Thyroid gland (tissue), 4 donors: ENCODE measurements around the gene SLC35B2.

Source experiments
- CTCF ChIP-seq, 6 experiments: fragments of 200-600 bp in 3 of 6; fragments of 450-650 bp in 3 of 6; sonication (generic) in 3 of 6; IDR thresholded peaks; one replicate each; pipeline ENCODE4 v1.5.1; 2016 to 2019; ENCODE audit warnings: antibody characterized with exemption in 6 of 6, mild to moderate bottlenecking in 2 of 6, inconsistent platforms in 1 of 6, moderate library complexity in 1 of 6
- POLR2A ChIP-seq, 2 donors: fragments of 450-650 bp; IDR thresholded peaks; one replicate each; pipeline ENCODE4 v1.6.1; 2017; ENCODE audit warnings: antibody characterized with exemption in 2 of 2, mild to moderate bottlenecking in 2 of 2, moderate library complexity in 1 of 2

- TF ChIP-seq POLR2A (IDR thresholded peaks at IDR 0.05) = no peak
- no peak for TF ChIP-seq CTCF (IDR thresholded peaks at IDR 0.05)
Observed at GRCh38 chr6:44211284-44211683, 46.0 kb downstream of the SLC35B2 start.
